Testis (tissue), 2 donors: ENCODE results near the gene SCFD2.

Source experiments
- POLR2A ChIP-seq: fragments of 450-650 bp; IDR thresholded peaks from one replicate; pipeline ENCODE4 v1.6.1; 2017; ENCODE audit warnings: antibody characterized with exemption, mild to moderate bottlenecking, moderate library complexity
- TF ChIP-seq, protein P1 (sequence below), 3 experiments: fragments of 450-650 bp in 2 of 3; fragments of 200-600 bp in 1 of 3; sonication (generic) in 1 of 3; IDR thresholded peaks; one replicate each; pipeline ENCODE4 v1.5.1; 2016 to 2019; ENCODE audit warnings: antibody characterized with exemption in 3 of 3, mild to moderate bottlenecking in 2 of 3, moderate library complexity in 1 of 3

DNA sequence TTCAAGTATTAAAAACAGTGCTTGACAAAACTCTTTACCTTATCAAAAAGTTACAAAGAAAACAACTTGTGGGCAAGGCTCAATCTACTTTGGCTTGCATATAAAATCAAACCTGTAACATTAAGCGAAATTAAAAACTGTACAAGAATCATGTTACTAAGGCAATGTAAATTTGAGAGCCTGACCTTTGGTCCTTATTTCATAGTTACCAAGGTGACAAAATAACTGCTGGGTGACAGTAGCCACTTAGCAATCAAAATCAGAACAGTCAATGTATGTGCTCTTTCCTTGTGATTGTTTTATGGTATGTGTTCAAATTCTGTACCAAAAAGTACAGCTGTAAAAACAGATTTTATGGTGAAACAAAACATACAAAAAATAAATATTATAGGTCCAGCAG, 299.7 kb downstream of the SCFD2 start:
- TF ChIP-seq, protein P1, sequence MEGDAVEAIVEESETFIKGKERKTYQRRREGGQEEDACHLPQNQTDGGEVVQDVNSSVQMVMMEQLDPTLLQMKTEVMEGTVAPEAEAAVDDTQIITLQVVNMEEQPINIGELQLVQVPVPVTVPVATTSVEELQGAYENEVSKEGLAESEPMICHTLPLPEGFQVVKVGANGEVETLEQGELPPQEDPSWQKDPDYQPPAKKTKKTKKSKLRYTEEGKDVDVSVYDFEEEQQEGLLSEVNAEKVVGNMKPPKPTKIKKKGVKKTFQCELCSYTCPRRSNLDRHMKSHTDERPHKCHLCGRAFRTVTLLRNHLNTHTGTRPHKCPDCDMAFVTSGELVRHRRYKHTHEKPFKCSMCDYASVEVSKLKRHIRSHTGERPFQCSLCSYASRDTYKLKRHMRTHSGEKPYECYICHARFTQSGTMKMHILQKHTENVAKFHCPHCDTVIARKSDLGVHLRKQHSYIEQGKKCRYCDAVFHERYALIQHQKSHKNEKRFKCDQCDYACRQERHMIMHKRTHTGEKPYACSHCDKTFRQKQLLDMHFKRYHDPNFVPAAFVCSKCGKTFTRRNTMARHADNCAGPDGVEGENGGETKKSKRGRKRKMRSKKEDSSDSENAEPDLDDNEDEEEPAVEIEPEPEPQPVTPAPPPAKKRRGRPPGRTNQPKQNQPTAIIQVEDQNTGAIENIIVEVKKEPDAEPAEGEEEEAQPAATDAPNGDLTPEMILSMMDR (IDR thresholded peaks at IDR 0.05), result no peak
- TF ChIP-seq POLR2A, result no peak
